Measurements from ENCODE around the gene UBE3B.

DNA sequence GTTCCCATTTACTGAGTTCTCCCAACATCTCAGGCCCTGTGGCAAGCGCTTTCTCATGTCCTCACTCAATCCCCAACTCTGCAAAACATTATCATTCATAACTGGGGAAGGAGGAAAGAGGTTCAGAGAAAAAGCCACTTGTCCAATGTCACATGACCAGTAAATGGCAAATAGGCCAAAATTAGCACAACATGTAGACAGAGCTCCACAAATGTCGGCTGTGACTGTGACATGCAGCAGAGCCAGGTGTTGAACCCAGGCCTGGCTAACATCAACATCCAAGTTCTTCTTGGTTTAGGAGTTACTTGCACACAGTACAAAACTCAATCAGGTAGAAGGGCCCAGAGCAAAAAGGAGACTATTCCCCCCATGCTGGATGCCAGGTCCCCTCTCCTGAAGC is 11.1 kb upstream of the UBE3B start:
- TF ChIP-seq, protein P1, sequence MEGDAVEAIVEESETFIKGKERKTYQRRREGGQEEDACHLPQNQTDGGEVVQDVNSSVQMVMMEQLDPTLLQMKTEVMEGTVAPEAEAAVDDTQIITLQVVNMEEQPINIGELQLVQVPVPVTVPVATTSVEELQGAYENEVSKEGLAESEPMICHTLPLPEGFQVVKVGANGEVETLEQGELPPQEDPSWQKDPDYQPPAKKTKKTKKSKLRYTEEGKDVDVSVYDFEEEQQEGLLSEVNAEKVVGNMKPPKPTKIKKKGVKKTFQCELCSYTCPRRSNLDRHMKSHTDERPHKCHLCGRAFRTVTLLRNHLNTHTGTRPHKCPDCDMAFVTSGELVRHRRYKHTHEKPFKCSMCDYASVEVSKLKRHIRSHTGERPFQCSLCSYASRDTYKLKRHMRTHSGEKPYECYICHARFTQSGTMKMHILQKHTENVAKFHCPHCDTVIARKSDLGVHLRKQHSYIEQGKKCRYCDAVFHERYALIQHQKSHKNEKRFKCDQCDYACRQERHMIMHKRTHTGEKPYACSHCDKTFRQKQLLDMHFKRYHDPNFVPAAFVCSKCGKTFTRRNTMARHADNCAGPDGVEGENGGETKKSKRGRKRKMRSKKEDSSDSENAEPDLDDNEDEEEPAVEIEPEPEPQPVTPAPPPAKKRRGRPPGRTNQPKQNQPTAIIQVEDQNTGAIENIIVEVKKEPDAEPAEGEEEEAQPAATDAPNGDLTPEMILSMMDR (IDR thresholded peaks at IDR 0.05), result no peak
- TF ChIP-seq POLR2A (IDR thresholded peaks at IDR 0.05), result no peak

Measured in lower leg skin (tissue), 3 donors.